Gastrocnemius medialis (tissue), 4 donors: ENCODE results near the gene CDCA8. TPM values are rescaled to one million over a fixed set of nuclear protein-coding genes. Genes with fewer than 3 reads are reported as not detected.

Source experiments
- ATAC-seq, 2 donors: fragments of 150-250 bp; one replicate each; pipeline ENCODE4 v1.9.1; 2016
- DNase-seq, 2 donors: peaks; one replicate each; pipeline ENCODE4 v3.0.0-alpha.2; 2019
- H3K27ac ChIP-seq, 4 donors: fragments of 200-600 bp; sonication (generic); 1 replicate in 1 of 4; 2 replicates in 3 of 4; pipeline ENCODE4 v1.5.1; 2016 to 2018; ENCODE audit warnings: mild to moderate bottlenecking in 2 of 4, moderate library complexity in 1 of 4
- H3K27me3 ChIP-seq, 3 donors: fragments of 200-600 bp; sonication (generic) in 2 of 3; 1 replicate in 1 of 3; 2 replicates in 2 of 3; pipeline versions ENCODE4 v1.5.1 to v1.6.0; 2016 to 2019; ENCODE audit warnings: mild to moderate bottlenecking in 1 of 3, moderate library complexity in 1 of 3
- H3K36me3 ChIP-seq, 2 donors: fragments of 200-600 bp; sonication (generic) in 1 of 2; one replicate each; pipeline ENCODE4 v1.5.1; 2017 to 2018
- H3K4me1 ChIP-seq, 2 donors: fragments of 200-600 bp; sonication (generic) in 1 of 2; one replicate each; pipeline ENCODE4 v1.5.1; 2016 to 2017; ENCODE audit warnings: mild to moderate bottlenecking in 2 of 2
- H3K4me3 ChIP-seq, 4 donors: fragments of 200-600 bp; sonication (generic) in 3 of 4; 1 replicate in 1 of 4; 2 replicates in 3 of 4; pipeline ENCODE4 v1.5.1; 2016 to 2019; ENCODE audit warnings: mild to moderate bottlenecking in 2 of 4
- H3K9me3 ChIP-seq, 3 donors: fragments of 200-600 bp; sonication (generic) in 2 of 3; 1 replicate in 1 of 3; 2 replicates in 2 of 3; pipeline ENCODE4 v1.5.1; 2016 to 2019
- CTCF ChIP-seq, 5 experiments: fragments of 450-650 bp in 3 of 5; fragments of 200-600 bp in 2 of 5; sonication (generic) in 2 of 5; IDR thresholded peaks in 4 of 5; conservative IDR thresholded peaks in 1 of 5; 1 replicate in 4 of 5; 2 replicates in 1 of 5; pipeline ENCODE4 v1.5.1; 2016 to 2019; ENCODE audit warnings: antibody characterized with exemption in 5 of 5, mild to moderate bottlenecking in 3 of 5, moderate library complexity in 3 of 5
- POLR2A ChIP-seq, 2 donors: fragments of 450-650 bp; IDR thresholded peaks; one replicate each; pipeline ENCODE4 v1.6.1; 2017; ENCODE audit warnings: antibody characterized with exemption in 2 of 2, mild to moderate bottlenecking in 2 of 2, moderate library complexity in 2 of 2
- in situ Hi-C, 4 donors: fragments of 200-750 bp; cut with MboI; loops; one replicate each; pipeline versions ENCODE4 v1.15.0 to v1.8.0; 2017; ENCODE audit warnings: low sequenced_read_pairs in 4 of 4
- intact Hi-C: fragments of 100-400 bp; cut with DNase I; formaldehyde crosslinking; loops from one replicate; pipeline ENCODE4 v1.15.1; 2023; ENCODE audit warnings: low total_unique reads
- total RNA-seq, 4 donors: library from RNA; depleted of rRNA; stranded (reverse); fragments of >200 nt; gene quantifications; one replicate each; pipeline versions ENCODE4 v1.1.0 to v1.2.3, GENCODE V29; 2016

The CDCA8 gene
- total RNA-seq, 4 donors from 2014 or later: 0.46 to 1.5 (median 0.60) TPM; not detected in 1

GRCh38 chr1:37720231-37721130 lies 28.2 kb downstream of the CDCA8 start:
- in situ Hi-C loops: no loop called here
- TF ChIP-seq POLR2A (IDR thresholded peaks at IDR 0.05) (no peak), CTCF (IDR thresholded peaks at IDR 0.05 in 4 of 5, conservative IDR thresholded peaks at IDR 0.05 in 1 of 5) (no peak)
- no peak for ATAC-seq
- no peaks in the 10 kb centered on the region for H3K36me3 ChIP-seq
- H3K27me3 ChIP-seq: peaks cover 0 to 2% (median 0%) of the 10 kb centered on the region in 3 donors
- no peak overlapping the region for H3K27ac ChIP-seq
- no peak for DNase-seq
- no peaks in the 10 kb centered on the region for H3K4me1 ChIP-seq
- no peaks in the 10 kb centered on the region for H3K9me3 ChIP-seq
- H3K4me3 ChIP-seq: no peak overlapping the region
- intact Hi-C loops: no loop called here

- H3K27me3 ChIP-seq: peaks cover 0 to 7% (median 3%) of the 10 kb centered on the region in 3 donors
- in situ Hi-C loops (no loop called here), intact Hi-C loops (no loop called here)
- H3K9me3 ChIP-seq: no peaks in the 10 kb centered on the region
- no peaks in the 10 kb centered on the region for H3K36me3 ChIP-seq
- TF ChIP-seq CTCF (IDR thresholded peaks at IDR 0.05 in 4 of 5, conservative IDR thresholded peaks at IDR 0.05 in 1 of 5): no peak
- no peak for TF ChIP-seq POLR2A (IDR thresholded peaks at IDR 0.05)
- no peak for ATAC-seq
- no peaks in the 10 kb centered on the region for H3K4me1 ChIP-seq
- no peak overlapping the region for H3K27ac ChIP-seq
- no peak overlapping the region for H3K4me3 ChIP-seq
- DNase-seq: no peak
These were observed 29.2 kb downstream of the CDCA8 start for GRCh38 chr1:37721565-37721964.

- intact Hi-C loops (no loop called here), in situ Hi-C loops (no loop called here)
- no peak for TF ChIP-seq CTCF (IDR thresholded peaks at IDR 0.05 in 4 of 5, conservative IDR thresholded peaks at IDR 0.05 in 1 of 5)
- no peak for TF ChIP-seq POLR2A (IDR thresholded peaks at IDR 0.05)
- Histone ChIP-seq H3K4me3 (no peak overlapping the region), H3K36me3 (no peaks in the 10 kb centered on the region), H3K9me3 (no peaks in the 10 kb centered on the region), H3K27ac (no peak overlapping the region), H3K27me3 (peaks cover 0 to 7% (median 3%) of the 10 kb centered on the region in 3 donors), H3K4me1 (no peaks in the 10 kb centered on the region)
- DNase-seq (no peak), ATAC-seq (no peak)
These were observed 30.1 kb downstream of the CDCA8 start for GRCh38 chr1:37722181-37723071.

DNA sequence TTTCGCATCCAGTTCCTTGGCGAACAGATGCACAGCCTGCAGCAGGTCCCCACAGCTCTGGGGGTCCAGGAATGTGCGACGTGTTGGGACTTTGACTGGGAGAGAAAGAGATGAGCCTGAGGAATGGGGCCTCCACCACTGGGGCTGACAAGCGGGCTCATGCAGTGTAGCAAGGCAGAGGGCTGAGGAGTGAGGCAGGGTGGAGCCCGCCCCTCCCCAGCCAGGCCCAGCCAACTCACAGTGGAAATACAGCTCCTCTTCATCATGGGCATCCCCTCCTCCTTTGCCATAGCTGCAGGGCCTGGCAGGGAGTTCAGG lies 30.7 kb downstream of the CDCA8 start:
- Histone ChIP-seq H3K9me3 (no peaks in the 10 kb centered on the region), H3K4me1 (no peaks in the 10 kb centered on the region), H3K36me3 (no peaks in the 10 kb centered on the region), H3K27me3 (peaks cover 0 to 7% (median 3%) of the 10 kb centered on the region in 3 donors), H3K4me3 (no peak overlapping the region), H3K27ac (no peak overlapping the region)
- in situ Hi-C loops (no loop called here), intact Hi-C loops (no loop called here)
- ATAC-seq (no peak), DNase-seq (no peak)
- TF ChIP-seq POLR2A (IDR thresholded peaks at IDR 0.05): no peak
